ENCODE data around the gene EMP2. TPM values are rescaled to one million over a fixed set of nuclear protein-coding genes. Genes with fewer than 3 reads are reported as not detected.

Gene EMP2
- total and polyA plus RNA-seq, 8 donors: 58.2 to 487 (median 67.6) TPM

DNA sequence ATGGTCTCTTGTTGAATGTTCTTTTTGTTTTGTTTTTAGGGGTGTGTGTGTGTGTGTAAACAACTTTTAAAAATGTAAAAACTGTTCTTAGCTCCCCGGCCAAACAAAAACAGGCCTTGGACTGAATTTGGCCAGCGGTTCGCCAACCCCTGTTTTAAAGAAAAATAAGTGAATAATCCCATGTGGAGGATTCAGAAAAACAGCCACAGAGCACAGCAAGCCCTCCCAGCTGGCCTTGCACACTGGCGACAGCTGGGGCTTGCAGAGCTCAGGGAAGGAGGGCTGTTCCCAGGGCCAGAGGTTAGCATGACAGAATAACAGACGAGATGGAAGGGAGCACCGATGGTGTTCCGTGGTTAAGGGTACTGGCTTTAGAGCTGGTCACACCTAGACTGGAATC, 39.0 kb downstream of the EMP2 start:
- intact Hi-C loops (cut with DNase I): no loop called here
- TF ChIP-seq, protein P1, sequence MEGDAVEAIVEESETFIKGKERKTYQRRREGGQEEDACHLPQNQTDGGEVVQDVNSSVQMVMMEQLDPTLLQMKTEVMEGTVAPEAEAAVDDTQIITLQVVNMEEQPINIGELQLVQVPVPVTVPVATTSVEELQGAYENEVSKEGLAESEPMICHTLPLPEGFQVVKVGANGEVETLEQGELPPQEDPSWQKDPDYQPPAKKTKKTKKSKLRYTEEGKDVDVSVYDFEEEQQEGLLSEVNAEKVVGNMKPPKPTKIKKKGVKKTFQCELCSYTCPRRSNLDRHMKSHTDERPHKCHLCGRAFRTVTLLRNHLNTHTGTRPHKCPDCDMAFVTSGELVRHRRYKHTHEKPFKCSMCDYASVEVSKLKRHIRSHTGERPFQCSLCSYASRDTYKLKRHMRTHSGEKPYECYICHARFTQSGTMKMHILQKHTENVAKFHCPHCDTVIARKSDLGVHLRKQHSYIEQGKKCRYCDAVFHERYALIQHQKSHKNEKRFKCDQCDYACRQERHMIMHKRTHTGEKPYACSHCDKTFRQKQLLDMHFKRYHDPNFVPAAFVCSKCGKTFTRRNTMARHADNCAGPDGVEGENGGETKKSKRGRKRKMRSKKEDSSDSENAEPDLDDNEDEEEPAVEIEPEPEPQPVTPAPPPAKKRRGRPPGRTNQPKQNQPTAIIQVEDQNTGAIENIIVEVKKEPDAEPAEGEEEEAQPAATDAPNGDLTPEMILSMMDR (IDR thresholded peaks at IDR 0.05): no peak
- no peaks in the 10 kb centered on the region for H3K27me3 ChIP-seq
- no peaks in the 10 kb centered on the region for H3K9me3 ChIP-seq
- H3K36me3 ChIP-seq: peaks cover 3 to 91% of the 10 kb centered on the region in 2 donors
- ATAC-seq: no peak
- peak in 2 of 4 donors; percentile 16 to 63 for DNase-seq
- no peak overlapping the region for H3K27ac ChIP-seq
- no peaks in the 10 kb centered on the region for H3K4me1 ChIP-seq
- no peak overlapping the region for H3K4me3 ChIP-seq

- intact Hi-C loops (cut with DNase I): no loop called here
- ATAC-seq (no peak), DNase-seq (no peak)
- TF ChIP-seq, protein P1 (IDR thresholded peaks at IDR 0.05): no peak
- Histone ChIP-seq H3K4me1 (no peaks in the 10 kb centered on the region), H3K27ac (no peak overlapping the region), H3K4me3 (no peak overlapping the region), H3K27me3 (no peaks in the 10 kb centered on the region), H3K36me3 (peaks cover 0 to 91% of the 10 kb centered on the region in 2 donors), H3K9me3 (no peaks in the 10 kb centered on the region)
Observed at GRCh38 chr16:10539793-10540192, 40.6 kb downstream of the EMP2 start.

DNA sequence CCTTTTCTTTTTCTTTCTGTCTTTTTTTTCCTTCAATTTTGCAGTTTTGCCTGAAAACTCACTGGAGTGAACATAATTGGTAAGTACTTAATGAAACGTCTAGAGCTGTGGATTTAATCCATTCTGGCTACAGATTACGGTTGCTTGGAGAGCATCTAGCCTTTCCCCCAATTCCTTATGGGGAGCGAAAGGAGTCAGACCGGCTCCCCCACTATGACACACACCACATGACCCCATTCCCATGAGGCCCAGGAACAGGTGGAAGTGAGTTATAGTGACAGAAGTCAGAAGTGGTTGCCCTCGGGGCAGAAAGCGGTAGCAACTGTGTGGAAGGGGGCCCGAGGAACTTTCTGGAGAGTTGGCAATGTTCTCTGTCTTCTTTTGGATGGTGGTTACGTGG, 41.2 kb downstream of the EMP2 start:
- intact Hi-C loops (cut with DNase I): no loop called here
- Histone ChIP-seq H3K36me3 (peaks cover 0 to 91% of the 10 kb centered on the region in 2 donors), H3K27ac (no peak overlapping the region), H3K4me3 (no peak overlapping the region), H3K4me1 (no peaks in the 10 kb centered on the region), H3K27me3 (no peaks in the 10 kb centered on the region), H3K9me3 (no peaks in the 10 kb centered on the region)
- DNase-seq: no peak
- no peak for ATAC-seq
- TF ChIP-seq, protein P1 (IDR thresholded peaks at IDR 0.05): no peak

DNA sequence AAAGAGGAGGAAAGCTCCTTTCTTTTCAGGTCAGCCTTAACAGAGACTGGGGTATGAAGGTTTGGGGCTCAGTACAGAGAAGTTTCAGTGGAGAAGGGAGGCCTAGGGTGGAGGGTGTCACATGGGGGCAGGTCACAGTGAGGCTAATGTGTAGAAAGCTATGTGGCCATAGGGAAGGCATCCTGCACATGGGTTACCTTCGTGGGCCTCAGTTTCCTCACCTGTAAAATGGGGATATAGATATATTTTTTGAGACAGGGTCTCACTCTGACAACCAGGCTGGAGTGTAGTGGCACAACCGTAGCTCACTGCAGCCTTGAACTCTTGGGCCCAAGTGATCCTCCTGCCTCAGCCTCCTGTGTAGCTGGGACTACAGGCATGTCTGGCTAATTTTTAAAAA, 41.8 kb downstream of the EMP2 start:
- DNase-seq (no peak), ATAC-seq (no peak)
- no peaks in the 10 kb centered on the region for H3K4me1 ChIP-seq
- TF ChIP-seq, protein P1 (IDR thresholded peaks at IDR 0.05): no peak
- no peaks in the 10 kb centered on the region for H3K27me3 ChIP-seq
- peaks cover 0 to 88% of the 10 kb centered on the region in 2 donors for H3K36me3 ChIP-seq
- H3K4me3 ChIP-seq: no peak overlapping the region
- H3K27ac ChIP-seq: no peak overlapping the region
- H3K9me3 ChIP-seq: no peaks in the 10 kb centered on the region
- intact Hi-C loops (cut with DNase I): no loop called here

DNA sequence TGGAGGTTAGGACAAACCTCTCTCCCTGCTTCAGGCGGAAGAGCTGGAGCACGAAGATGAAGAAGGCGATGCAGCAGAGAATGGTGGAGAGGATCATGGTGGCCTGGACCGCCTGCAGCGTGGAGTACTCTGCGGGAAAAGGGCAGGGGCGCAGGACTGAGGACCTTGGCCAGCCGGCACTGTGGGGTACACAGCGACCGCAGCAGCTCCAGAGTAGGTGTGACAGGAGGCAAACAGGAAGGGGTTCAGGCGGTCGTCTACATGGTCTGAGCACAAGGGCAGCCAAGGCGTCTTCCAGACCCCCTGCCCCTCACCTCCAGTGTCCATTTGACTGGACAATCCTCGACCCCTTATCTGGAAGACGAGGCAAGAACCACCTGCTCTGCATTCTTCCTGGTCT, 42.5 kb downstream of the EMP2 start:
- Histone ChIP-seq H3K4me1 (no peaks in the 10 kb centered on the region), H3K4me3 (no peak overlapping the region), H3K27ac (no peak overlapping the region), H3K9me3 (no peaks in the 10 kb centered on the region), H3K27me3 (no peaks in the 10 kb centered on the region), H3K36me3 (peaks cover 0 to 86% of the 10 kb centered on the region in 2 donors)
- intact Hi-C loops (cut with DNase I): no loop called here
- no peak for DNase-seq
- ATAC-seq: no peak
- TF ChIP-seq, protein P1 (IDR thresholded peaks at IDR 0.05): no peak
